IPS-18c (cell line): Measurements from ENCODE around the gene ANK3.
"Not testable (repeated sequence)": the region's sequence is repeated elsewhere in the genome, so short reads cannot be mapped to it uniquely, and the experiment has no call there.

Experiments used
- H3K4me3 ChIP-seq: 2 replicates; pipeline ENCODE4 v1.7.0; 2013; ENCODE audit warnings: low read depth, mild to moderate bottlenecking, low read length, moderate library complexity; ENCODE audit not compliant: insufficient read depth
- H3K9me3 ChIP-seq: one replicate; pipeline ENCODE4 v1.6.1; 2013; ENCODE audit warnings: mild to moderate bottlenecking, low read length, moderate library complexity; ENCODE audit not compliant: control insufficient read depth, insufficient read depth

Gene ANK3

DNA sequence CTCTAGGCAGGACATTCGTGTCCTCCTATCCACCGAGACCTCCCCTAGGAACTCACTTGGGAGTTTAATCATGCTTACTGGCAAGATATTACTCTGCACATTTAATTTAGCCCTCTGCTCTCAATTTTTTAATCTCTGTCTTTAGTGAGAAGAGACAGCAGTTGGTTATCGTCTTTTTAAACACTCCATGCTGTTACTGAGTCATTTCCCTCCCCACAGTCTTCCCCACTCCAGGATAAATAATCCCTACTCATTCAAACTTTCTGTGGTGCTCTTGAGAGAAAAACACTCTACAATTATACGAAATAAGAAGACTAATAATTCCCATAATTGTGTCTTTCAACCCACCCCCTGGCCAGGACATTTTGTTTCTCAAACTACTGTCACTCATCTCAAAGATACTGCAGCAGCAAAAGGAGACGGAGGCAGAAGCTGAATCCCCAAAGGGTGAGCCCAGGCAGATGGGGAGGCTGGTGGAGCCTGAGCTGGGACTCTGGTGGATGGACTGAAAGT, 84.2 kb downstream of the ANK3 start:
- no peaks in the 10 kb centered on the region for H3K9me3 ChIP-seq
- H3K4me3 ChIP-seq: no peak overlapping the region

DNA sequence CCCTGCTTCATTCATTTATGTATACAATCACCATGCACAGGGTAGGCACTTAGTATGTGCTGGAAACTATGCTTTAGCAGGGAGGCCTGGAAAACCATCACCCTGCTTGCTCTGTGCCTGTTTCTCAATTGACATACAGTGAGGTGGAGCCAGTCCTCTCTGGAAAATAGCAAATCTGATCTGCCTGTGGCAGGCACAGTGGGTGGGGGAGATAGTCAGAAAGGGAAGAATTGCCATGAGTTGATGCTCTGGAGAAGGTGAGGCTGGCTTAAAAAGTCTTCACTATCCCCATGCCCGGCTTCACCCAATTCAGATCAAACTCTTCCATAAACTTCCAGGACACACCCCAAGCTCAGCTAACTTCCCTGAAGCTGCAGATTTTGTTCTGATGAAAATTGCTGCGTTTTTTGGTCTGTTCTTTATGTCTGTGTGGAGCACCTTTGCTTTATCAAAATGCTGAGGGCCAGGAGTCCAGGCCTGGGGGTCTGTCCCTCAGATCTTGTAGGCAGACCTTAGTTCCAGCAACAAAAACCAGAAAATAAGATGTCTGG, 84.8 kb downstream of the ANK3 start:
- Histone ChIP-seq H3K4me3 (no peak overlapping the region), H3K9me3 (no peaks in the 10 kb centered on the region)

DNA sequence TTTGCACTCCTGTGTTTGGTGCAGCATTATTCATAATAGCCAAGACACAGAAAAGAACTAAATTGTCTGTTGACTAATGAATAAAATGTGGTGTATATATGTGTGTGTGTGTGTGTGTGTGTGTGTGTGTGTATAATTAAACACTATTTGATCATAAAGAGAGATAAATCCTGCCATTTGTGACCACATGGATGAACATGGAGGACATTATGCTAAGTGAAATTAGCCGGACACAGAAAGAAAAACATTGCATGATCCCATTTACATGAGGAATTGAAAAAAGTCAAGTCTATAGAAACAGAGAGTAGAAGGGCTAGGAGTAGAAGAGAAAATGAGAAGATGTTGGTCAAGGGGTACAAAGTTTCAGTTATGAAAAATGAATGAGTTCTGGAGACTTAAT, 85.9 kb downstream of the ANK3 start:
- H3K4me3 ChIP-seq: no peak overlapping the region

DNA sequence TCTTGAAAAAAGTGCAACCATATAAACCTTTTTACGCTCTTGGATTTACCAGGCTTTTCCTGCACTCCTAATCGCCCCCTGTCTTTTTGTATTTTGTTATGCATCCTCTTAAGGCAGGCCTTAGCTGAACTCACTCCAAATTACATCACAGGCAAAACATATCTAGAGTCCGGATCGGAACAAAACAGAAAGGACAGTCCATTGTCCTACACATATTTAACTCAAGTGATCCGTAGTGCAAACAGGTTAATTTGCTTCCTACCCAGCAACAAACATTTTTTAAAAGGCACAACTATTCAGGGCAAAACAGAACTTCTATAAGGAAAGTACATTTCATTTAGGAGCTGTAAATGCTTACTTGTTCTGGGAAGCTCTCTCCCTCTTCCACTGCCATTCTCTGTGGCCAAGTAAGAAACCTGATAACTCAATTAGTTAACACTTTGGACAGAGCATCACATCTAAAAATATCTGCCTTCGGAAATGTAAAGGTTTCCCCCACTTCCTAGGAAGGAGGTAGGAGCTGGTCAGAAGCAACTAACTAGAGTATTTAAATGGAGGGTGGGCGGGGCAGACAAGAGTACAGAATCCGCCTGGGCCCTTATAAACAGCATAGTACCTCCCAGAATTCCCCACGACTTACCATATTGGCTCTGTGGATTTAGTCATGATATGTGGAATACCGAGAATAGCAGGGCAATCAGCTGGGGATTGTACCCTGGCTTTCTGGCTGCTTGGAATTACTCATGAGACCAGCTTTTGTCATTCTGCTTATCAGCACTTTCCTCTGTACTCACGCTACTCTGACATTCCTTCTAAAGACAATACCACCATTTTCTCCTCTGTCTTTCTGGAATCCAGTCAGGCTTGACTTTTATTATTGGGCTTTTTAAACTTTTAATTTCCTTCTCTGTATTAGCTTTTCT, 89.5 kb downstream of the ANK3 start:
- H3K4me3 ChIP-seq: no peak overlapping the region
- no peaks in the 10 kb centered on the region for H3K9me3 ChIP-seq

More for the DNA sequence above, 85.9 kb downstream of the ANK3 start:
- H3K9me3 ChIP-seq: no peaks in the 10 kb centered on the region

DNA sequence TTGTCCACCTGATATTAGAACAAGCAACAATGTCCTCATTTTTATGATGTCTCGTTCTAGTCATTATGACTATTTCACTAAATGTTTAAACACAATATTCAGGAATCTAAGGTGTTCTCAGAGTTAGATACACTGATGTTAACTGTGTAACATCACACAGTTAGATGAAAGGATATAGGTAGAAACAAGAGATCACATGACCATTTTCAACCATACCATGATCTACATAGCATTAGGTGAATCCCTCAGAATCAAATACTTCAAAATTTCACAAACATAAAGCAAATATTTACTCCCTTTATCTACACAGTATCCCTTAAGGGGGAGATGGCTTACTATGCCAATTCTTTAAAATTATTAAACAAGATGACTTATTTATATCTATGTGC, 90.3 kb downstream of the ANK3 start:
- Histone ChIP-seq H3K4me3 (no peak overlapping the region), H3K9me3 (no peaks in the 10 kb centered on the region)

DNA sequence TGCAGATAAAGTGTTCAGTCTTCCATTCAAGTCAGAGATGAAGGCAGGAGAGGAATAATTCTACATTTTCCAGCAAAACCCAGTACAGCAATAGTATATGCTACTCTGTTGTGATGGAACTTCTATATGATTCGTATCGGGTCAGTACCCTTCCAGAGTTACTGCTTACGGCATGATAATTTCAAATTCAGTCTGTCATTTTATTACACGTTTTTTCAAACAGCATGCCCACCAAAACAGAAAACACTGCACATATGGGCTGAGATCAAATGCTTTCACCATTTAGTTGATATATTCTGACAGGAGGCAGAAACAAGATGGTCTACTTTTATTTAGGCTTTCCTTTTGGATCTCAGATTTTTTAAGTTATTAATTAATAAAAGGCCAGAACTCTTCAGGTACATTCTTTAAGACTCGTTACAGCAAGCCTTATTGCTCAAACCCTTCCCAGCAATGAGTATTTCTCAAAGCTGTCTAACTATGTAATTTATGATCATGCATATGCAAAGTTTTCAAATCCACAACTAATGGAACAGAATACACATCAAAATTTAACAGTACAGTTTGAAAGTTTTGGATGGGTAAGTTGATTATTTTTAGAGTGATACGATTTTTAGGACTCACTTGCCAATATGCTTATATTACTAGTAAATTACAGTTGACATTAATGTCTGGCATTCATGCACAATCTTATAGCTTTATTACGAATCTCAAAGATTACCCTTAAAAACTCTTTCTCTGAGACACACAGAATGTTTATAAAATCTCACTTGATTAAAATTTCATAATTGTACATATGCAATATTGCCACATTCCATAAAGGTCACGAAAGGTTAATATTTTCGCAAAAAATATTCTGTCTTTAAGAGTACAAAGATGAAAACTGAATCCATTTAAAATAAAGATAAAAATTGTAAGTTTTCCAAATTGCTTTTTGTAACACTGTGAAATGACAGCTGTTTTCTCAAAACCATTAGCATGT, 91.0 kb downstream of the ANK3 start:
- no peak overlapping the region for H3K4me3 ChIP-seq
- H3K9me3 ChIP-seq: no peaks in the 10 kb centered on the region

DNA sequence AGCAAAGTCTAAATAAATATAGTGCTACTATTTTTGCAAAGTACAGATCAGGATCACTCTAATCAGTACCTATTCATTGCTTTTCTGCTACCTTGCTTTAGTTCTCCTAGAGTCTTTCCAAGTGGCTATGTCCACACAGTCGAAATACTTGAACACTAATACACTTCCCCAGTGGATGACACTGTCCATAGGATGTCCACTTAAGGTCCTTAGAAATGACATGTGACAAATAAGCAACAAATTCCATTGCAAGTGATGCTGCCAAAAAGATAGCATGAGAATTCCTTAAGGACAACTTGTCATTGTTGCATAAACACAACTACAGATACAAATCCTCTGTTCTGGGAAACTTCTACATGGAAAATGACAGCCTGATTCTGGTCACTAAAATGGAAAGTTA, 93.6 kb downstream of the ANK3 start:
- Histone ChIP-seq H3K9me3 (no peaks in the 10 kb centered on the region), H3K4me3 (no peak overlapping the region)

DNA sequence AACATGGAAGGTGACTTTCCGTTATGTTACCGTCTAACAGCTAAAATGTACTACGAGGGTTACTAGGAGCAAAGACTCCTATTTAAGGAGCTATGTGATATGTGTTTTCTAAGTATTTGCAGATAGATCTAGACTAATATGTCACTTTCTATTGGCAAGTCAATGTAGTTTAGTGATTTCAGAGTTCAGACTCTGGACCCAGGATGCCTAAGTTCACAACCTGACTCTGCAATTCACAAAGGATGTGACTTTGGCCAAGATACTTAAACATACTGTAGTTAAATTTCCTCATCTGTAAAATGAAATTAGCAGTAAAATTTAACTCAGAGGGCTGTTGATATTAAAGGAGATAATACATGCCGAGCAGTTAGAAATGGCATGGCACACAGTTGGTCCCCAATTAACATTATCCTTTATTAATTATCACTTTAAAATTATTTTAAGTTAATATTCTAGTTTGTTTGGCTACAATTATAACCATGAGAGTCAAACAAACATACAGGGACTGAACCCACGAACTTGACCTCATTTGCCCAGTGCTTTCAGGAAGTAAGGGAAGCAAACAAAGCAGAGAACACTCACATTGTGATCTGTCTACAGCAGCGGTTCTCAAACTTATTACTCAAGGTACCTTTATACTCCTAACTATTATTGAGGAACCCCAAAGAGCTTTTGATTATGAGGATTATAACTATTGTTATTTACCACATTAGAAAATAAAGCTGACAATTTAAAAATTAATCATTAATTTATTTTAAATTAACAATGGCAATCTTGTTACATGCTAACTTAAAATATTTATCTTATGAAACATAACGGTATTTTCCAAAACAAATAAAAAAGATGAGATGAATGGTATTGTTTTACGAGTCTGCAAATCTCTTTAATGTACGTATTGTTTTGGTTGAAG, 94.4 kb downstream of the ANK3 start:
- no peaks in the 10 kb centered on the region for H3K9me3 ChIP-seq
- H3K4me3 ChIP-seq: no peak overlapping the region

DNA sequence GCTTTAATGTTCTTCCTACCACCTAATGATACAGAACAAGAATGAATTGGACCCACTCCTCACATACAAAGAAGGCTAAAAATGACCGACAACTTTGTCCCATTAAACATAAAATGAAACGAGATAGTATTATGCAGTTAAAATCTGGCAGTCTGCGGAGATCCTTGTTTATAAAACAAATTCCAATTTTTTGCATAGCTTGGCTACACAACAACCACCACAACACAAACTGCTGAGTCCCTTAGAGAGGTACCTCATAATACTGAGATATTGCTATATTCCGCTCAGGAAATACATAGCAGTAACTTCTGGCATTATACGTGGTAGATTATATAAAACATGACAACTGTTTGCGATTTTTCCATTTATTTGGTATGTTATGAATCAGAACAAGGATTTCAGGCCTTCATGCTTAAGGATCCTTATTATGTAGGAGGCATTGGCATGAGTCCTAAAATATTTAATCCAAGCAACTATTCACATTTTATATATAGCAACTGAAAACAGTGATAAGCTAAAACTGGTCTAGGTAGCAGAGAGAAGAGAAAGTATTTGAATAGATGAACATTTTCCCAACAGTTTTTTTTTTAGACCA, 96.0 kb downstream of the ANK3 start:
- Histone ChIP-seq H3K4me3 (no peak overlapping the region), H3K9me3 (no peaks in the 10 kb centered on the region)

DNA sequence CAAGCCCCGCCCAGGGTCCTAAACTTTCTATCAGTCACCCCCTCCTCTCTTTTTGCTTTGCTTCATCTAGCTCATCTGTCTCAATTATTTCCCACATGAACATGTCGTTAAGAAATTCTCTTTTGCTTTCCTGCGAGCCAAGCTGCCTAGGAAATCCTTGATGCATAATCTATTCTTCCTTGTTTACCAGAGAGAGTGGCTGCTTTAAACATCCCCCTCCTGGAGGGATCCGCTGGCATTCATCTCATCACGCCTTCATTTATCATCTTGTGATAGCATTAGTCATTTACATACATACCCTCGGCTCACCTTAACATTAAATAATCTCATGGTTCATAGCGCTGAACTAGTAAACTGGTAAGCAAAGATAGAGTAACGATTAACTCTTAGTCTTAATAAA, 96.7 kb downstream of the ANK3 start:
- Histone ChIP-seq H3K9me3 (no peaks in the 10 kb centered on the region), H3K4me3 (no peak overlapping the region)

DNA sequence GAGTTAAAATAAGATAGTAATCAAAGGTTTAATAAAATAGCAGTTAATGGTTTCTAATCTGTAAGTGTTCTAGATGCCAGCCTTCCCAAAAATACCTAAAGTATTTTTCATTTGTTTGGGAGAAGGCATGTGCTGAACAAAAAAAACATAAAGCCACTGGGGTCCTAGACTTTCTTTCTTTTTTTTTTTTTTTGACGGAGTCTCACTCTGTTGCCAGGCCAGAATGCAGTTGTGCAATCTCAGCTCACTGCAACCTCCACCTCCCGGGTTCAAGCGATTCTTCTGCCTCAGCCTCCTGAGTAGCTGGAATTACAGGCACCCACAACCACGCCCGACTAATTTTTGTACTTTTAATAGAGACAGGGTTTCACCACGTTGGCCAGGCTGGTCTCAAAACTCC, 97.1 kb downstream of the ANK3 start:
- H3K4me3 ChIP-seq, H3K9me3 ChIP-seq: not testable (repeated sequence)

DNA sequence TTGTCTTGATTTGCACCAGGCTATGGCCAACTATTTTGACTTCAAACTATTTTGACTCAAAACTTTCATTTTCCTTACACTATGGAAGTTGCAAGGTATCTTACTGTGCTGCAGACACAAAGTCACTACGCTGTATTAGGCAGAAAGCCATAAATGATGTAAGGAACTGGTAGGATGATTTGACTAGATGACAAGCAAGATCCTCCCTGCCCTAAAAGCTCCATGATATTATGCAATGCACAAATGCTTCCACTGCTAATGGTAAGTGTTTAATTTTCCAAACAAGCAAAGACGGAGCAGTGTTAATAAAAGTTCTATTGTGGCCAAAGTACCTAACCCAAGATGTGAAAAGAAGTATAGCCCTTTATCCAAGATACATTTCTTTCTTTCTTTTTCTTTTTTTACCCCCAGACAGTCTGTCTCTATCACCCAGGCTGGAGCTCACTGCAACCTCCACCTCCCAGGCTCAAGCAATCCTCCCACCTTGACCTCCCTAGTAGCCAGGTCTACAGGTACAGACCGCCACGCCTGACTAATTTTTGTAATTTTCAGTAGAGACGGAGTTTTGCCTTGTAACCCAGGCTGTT, 98.2 kb downstream of the ANK3 start:
- no peaks in the 10 kb centered on the region for H3K9me3 ChIP-seq
- no peak overlapping the region for H3K4me3 ChIP-seq

DNA sequence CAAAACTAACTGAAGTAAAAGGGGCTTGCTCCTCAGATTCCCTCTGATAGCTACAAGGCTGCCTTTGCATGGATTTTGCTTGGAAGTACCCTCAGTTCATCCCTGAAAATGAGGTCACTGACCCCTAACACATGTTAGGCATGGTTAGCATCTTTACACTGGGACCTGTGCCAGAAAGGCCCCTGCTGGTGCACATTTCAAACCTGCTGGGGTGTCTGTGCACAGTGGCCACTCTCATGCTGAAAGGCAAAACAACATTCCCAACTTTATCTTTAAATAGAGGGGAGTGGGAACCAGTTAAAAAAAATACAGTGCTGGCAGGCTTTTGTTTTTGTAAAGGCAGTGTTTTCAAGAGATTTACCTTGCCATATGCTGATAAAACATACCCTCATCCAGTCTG, 99.1 kb downstream of the ANK3 start:
- Histone ChIP-seq H3K4me3 (no peak overlapping the region), H3K9me3 (no peaks in the 10 kb centered on the region)

DNA sequence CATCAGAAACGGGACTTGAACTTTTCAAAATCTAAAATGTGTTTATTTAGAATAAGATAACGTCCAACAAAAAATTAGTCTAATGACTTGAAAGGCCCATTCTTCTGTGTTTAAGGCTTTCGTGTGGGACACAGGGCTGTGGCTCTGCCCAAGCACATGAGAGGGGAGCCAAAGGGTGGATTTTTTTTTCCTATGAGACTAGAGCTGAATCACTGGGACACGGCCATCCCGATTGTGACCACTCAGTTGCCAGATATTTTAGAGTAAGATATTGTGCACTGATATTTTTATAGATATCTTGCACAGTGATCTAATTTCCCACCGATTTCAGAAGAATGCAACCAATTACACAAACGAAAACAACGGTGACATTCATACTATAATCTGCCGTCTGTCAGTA, 99.9 kb downstream of the ANK3 start:
- H3K9me3 ChIP-seq: no peaks in the 10 kb centered on the region
- H3K4me3 ChIP-seq: no peak overlapping the region

DNA sequence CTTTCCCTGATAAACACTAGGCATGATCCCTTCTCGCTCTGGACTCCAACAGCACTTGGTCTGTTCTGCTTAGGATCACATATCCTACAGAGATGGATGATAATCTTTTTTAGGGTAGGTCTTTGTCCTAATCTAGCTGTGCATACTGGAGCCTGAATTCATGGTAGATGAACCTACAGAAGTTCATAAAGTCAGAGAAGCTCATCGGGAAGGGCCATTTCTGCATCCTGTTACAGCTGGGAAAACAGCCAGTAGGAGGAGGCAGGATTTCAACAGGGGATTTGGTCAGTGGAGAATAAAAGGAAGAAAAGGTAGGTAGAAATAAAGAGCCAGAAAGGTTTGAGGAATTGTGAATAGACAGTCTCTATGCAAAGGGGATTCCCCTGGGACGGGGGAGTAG, 101.4 kb downstream of the ANK3 start:
- no peak overlapping the region for H3K4me3 ChIP-seq

DNA sequence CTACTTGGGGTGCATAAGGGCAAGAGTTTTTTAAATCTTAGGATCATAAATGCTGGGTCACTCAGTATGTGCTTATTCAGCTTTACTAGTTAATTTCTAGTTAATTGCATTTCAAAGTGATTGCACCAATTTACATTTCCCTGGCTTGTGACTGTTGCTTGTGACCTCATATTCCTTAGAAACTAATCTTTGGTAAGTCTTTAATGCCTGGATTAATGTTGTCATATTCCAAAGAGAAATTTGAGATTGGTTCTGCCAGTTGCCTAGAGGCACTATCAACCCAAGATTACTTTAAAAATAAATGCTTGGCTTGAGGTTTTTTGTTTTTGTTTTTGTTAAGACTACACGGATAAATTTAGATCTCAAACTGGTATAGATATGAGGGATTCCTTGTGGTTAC, 103.1 kb downstream of the ANK3 start:
- Histone ChIP-seq H3K9me3 (no peaks in the 10 kb centered on the region), H3K4me3 (no peak overlapping the region)

More for the DNA sequence above, 101.4 kb downstream of the ANK3 start:
- H3K9me3 ChIP-seq: no peaks in the 10 kb centered on the region
